NCI-H1105 treated with DMSO at 0.1 percent for 48 hours (cell line): ENCODE data around the gene CIZ1.
A peak's percentile ranks its signal among the peaks of the same experiment; 100 is the strongest.

ENCODE experiments used
- DNase-seq: peaks from one replicate; lab custom pipeline; 2025; lab: John Stamatoyannopoulos, UW

The CIZ1 gene

GRCh38 chr9:128163027-128163515, 28.3 kb downstream of the CIZ1 start:
- no peak for DNase-seq

GRCh38 chr9:128162215-128163026, 29.0 kb downstream of the CIZ1 start:
- no peak for DNase-seq

- DNase-seq = no peak
These were observed 30.0 kb downstream of the CIZ1 start for GRCh38 chr9:128161215-128161902.

GRCh38 chr9:128160603-128160987, 30.8 kb downstream of the CIZ1 start:
- peak; percentile 30 for DNase-seq

GRCh38 chr9:128159784-128160602, 31.4 kb downstream of the CIZ1 start, which contains the start of gene BBLN:
BBLN (plus strand) TSS chr9:128160265; CDS start chr9:128160408, 143 bp downstream.
- DNase-seq = peak; percentile 83

- DNase-seq = no peak
These were observed 31.9 kb downstream of the CIZ1 start for GRCh38 chr9:128159522-128159783.

- DNase-seq = no peak
These were observed 35.5 kb downstream of the CIZ1 start for GRCh38 chr9:128155736-128156500.

GRCh38 chr9:128153947-128154695, 37.3 kb downstream of the CIZ1 start:
- DNase-seq = no peak

GRCh38 chr9:128153060-128153946, 38.1 kb downstream of the CIZ1 start:
- no peak for DNase-seq

- no peak for DNase-seq
These were observed 39.0 kb downstream of the CIZ1 start for GRCh38 chr9:128152133-128153059.

GRCh38 chr9:128151309-128152132, 39.9 kb downstream of the CIZ1 start:
- no peak for DNase-seq

- DNase-seq = no peak
These were observed 40.6 kb downstream of the CIZ1 start for GRCh38 chr9:128150594-128151308.

GRCh38 chr9:128149951-128150593, 41.3 kb downstream of the CIZ1 start:
- DNase-seq = no peak

GRCh38 chr9:128149001-128149701, 42.2 kb downstream of the CIZ1 start, which contains the start of gene LCN2:
LCN2 (plus strand) TSS chr9:128149453; CDS start chr9:128149526, 73 bp downstream.
- DNase-seq = no peak

GRCh38 chr9:128148509-128149000, 42.8 kb downstream of the CIZ1 start:
- DNase-seq = no peak

- no peak for DNase-seq
These were observed 44.7 kb downstream of the CIZ1 start for GRCh38 chr9:128146591-128147120.
